BLaER1 (cell line): ENCODE results near the gene SLCO1B1.
"Not testable (repeated sequence)": the region's sequence is repeated elsewhere in the genome, so short reads cannot be mapped to it uniquely, and the experiment has no call there.

Experiments
- H3K27ac ChIP-seq: shearing (Covaris generic); formaldehyde crosslinking; 2 replicates; pipeline ENCODE4 v1.8.1; 2022
- H3K27me3 ChIP-seq: shearing (Covaris generic); formaldehyde crosslinking; 2 replicates; pipeline ENCODE4 v1.8.1; 2022
- H3K36me3 ChIP-seq: shearing (Covaris generic); formaldehyde crosslinking; 2 replicates; pipeline ENCODE4 v1.8.1; 2022
- H3K4me1 ChIP-seq: shearing (Covaris generic); formaldehyde crosslinking; 2 replicates; pipeline ENCODE4 v1.8.1; 2022
- H3K4me2 ChIP-seq: shearing (Covaris generic); formaldehyde crosslinking; 2 replicates; pipeline ENCODE4 v1.8.1; 2022
- H3K4me3 ChIP-seq: shearing (Covaris generic); formaldehyde crosslinking; 2 replicates; pipeline ENCODE4 v1.8.1; 2022
- H3K9ac ChIP-seq: shearing (Covaris generic); formaldehyde crosslinking; 2 replicates; pipeline ENCODE4 v1.8.1; 2022
- H3K9me3 ChIP-seq: shearing (Covaris generic); formaldehyde crosslinking; 2 replicates; pipeline ENCODE4 v1.8.1; 2022
- H4K20me1 ChIP-seq: shearing (Covaris generic); formaldehyde crosslinking; 2 replicates; pipeline ENCODE4 v1.8.1; 2022
- Cebpa-rat ChIP-seq: shearing (Covaris generic); IDR thresholded peaks from 2 replicates; pipeline ENCODE4 v1.8.1; 2022

The SLCO1B1 gene

DNA sequence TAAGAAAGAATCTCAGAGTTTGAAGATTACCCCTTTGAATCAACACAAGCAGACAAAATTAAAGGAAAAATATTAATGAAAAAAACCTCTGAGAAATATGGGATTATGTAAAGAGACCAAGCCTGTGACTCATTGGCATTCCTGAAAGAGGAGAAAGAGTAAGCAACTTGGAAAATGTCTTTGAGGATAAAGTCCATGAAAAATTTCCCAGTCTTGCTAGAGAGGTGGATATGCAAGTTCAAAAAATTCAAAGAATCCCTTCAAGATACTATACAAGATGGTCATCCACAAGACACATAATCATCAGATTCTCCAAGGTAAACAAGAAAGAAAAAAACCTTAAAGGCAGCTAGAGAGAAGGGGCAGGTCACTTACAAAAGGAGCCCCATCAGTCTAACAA is 13.3 kb downstream of the SLCO1B1 start:
- no peaks in the 10 kb centered on the region for H3K4me1 ChIP-seq
- H3K4me3 ChIP-seq = no peak overlapping the region
- H3K9me3 ChIP-seq = no peaks in the 10 kb centered on the region
- H3K4me2 ChIP-seq = no peak overlapping the region
- H3K27ac ChIP-seq = no peak overlapping the region
- no peak for TF ChIP-seq Cebpa-rat
- no peaks in the 10 kb centered on the region for H3K36me3 ChIP-seq
- H3K27me3 ChIP-seq = no peaks in the 10 kb centered on the region
- H4K20me1 ChIP-seq = no peaks in the 10 kb centered on the region
- no peak overlapping the region for H3K9ac ChIP-seq

DNA sequence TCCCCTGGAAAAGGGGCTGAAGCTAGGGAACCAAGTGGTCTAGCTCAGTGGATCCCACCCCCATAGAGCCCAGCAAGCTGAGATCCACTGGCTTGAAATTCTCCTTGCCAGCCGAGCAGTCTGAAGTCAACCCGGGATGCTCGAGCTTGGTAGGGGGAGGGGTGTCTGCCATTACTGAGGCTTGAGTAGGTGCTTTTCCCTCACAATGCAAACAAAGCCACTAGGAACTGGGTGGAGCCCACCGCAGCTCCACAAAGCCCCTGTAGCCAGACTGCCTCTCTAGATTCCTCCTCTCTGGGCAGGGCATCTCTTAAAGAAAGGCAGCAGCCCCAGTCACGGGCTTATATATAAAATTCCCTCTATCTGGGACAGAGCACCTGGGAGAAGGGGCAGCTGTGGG is 18.9 kb downstream of the SLCO1B1 start:
- H3K36me3 ChIP-seq, H3K9me3 ChIP-seq, H3K27ac ChIP-seq, H3K4me1 ChIP-seq, H3K9ac ChIP-seq, H4K20me1 ChIP-seq, H3K4me3 ChIP-seq, H3K27me3 ChIP-seq, H3K4me2 ChIP-seq: not testable (repeated sequence)

- no peak overlapping the region for H3K4me3 ChIP-seq
- H3K27me3 ChIP-seq = no peaks in the 10 kb centered on the region
- no peak overlapping the region for H3K27ac ChIP-seq
- no peak overlapping the region for H3K4me2 ChIP-seq
- H4K20me1 ChIP-seq = no peaks in the 10 kb centered on the region
- no peaks in the 10 kb centered on the region for H3K4me1 ChIP-seq
- H3K9ac ChIP-seq = no peak overlapping the region
- no peaks in the 10 kb centered on the region for H3K9me3 ChIP-seq
- TF ChIP-seq Cebpa-rat = no peak
- H3K36me3 ChIP-seq = no peaks in the 10 kb centered on the region
These were observed 20.2 kb downstream of the SLCO1B1 start for GRCh38 chr12:21151184-21151583.

DNA sequence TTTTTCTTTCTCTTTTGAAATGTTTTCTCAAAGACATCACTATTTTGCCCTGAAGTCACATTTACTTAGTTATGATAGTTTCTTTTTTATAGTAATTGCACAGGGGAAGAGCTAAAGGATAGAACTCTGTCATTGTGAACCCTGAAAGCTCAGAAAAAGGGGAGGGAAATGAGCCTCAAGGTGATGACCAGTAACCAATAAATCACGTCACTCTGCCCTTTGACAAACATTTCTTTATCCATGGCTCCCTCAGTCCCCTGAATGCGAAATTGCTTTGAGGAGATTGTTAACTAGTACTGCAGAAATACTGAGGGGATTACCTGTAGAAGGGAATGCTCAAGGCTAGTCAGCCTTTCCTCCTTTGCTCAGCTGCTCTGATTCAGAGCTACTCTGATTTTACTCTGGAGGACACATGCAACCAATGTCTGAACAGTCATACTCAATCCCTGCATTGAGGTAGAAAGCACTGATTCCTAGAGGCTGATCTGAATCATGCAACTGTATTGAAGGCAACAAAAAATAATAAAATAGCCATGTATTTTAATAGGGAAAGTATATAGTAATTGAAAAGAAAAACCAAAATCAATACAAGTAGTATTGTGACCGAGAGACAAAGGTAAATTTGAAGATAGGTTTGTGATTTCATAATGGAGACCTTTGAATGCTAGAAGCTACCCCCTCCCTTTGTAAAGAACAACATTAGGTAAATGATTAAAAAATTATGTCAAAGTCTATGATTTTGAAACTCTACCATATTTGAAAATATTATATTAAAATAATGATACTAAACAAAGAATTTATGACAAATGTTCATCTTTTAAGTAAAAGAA is 24.7 kb downstream of the SLCO1B1 start:
- Histone ChIP-seq H3K27me3 (no peaks in the 10 kb centered on the region), H3K4me2 (no peak overlapping the region), H4K20me1 (no peaks in the 10 kb centered on the region), H3K4me3 (no peak overlapping the region), H3K9me3 (no peaks in the 10 kb centered on the region), H3K9ac (no peak overlapping the region), H3K36me3 (no peaks in the 10 kb centered on the region), H3K4me1 (no peaks in the 10 kb centered on the region), H3K27ac (no peak overlapping the region)
- no peak for TF ChIP-seq Cebpa-rat

DNA sequence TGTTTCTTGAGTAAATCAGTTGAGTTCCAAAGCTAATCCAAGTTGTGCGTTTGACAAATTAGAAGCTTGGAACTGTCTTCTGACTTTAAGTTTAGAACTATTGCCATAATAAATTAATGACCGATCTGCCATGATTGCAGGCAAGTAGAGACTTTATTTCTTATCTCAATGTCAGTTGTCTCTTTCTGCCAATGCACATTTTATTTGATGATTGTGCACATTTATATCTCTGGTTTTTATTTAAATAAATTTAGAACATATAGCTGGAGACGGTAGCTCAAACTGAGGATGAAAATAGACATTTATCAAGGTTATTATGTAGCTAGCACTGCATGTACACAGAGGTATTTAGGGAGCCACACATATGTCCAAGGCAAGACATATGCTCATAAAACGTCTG is 34.1 kb downstream of the SLCO1B1 start:
- no peak overlapping the region for H3K4me2 ChIP-seq
- H3K9ac ChIP-seq = no peak overlapping the region
- no peaks in the 10 kb centered on the region for H3K36me3 ChIP-seq
- no peaks in the 10 kb centered on the region for H3K4me1 ChIP-seq
- H3K27me3 ChIP-seq = no peaks in the 10 kb centered on the region
- no peaks in the 10 kb centered on the region for H3K9me3 ChIP-seq
- no peak overlapping the region for H3K4me3 ChIP-seq
- TF ChIP-seq Cebpa-rat = no peak
- H4K20me1 ChIP-seq = no peaks in the 10 kb centered on the region
- no peak overlapping the region for H3K27ac ChIP-seq

- H3K27me3 ChIP-seq = no peaks in the 10 kb centered on the region
- no peak overlapping the region for H3K9ac ChIP-seq
- no peak overlapping the region for H3K27ac ChIP-seq
- no peaks in the 10 kb centered on the region for H3K4me1 ChIP-seq
- no peaks in the 10 kb centered on the region for H4K20me1 ChIP-seq
- H3K36me3 ChIP-seq = no peaks in the 10 kb centered on the region
- no peak for TF ChIP-seq Cebpa-rat
- no peak overlapping the region for H3K4me3 ChIP-seq
- H3K4me2 ChIP-seq = no peak overlapping the region
- H3K9me3 ChIP-seq = no peaks in the 10 kb centered on the region
These were observed 39.0 kb downstream of the SLCO1B1 start for GRCh38 chr12:21169878-21170472.

GRCh38 chr12:21172079-21172478 is 41.1 kb downstream of the SLCO1B1 start:
- Histone ChIP-seq H3K9ac (no peak overlapping the region), H3K4me3 (no peak overlapping the region), H3K4me2 (no peak overlapping the region), H3K9me3 (no peaks in the 10 kb centered on the region), H3K4me1 (no peaks in the 10 kb centered on the region), H3K36me3 (no peaks in the 10 kb centered on the region), H3K27ac (no peak overlapping the region), H3K27me3 (no peaks in the 10 kb centered on the region), H4K20me1 (no peaks in the 10 kb centered on the region)
- TF ChIP-seq Cebpa-rat = no peak

DNA sequence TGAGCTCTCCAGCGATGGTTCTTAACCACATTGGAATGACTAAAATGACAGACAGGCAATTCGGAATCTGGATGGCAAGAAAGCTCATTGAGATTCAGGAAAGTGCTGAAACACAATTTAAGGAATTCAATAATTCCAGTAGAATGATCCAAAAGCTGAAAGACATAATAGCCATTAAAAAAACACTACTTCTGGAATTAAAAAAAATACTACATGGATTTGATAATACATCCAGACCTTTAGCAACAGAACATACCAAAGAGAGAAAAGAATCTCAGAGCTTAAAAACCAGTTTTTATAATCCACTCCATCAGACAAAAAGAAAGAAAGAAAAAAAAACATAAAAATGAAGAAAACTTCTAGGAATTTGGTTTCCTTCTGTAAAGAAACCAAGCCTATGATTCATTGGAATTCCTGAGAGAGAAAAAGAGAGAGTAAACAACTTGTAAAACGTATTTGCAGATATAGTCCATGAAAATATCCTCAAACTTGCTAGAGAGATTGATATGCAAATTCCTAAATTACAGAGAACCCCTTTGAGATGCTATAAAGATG is 52.8 kb downstream of the SLCO1B1 start:
- Histone ChIP-seq H3K9ac (no peak overlapping the region), H3K36me3 (no peaks in the 10 kb centered on the region), H4K20me1 (no peaks in the 10 kb centered on the region), H3K27ac (no peak overlapping the region), H3K4me3 (no peak overlapping the region), H3K4me1 (no peaks in the 10 kb centered on the region), H3K4me2 (no peak overlapping the region), H3K27me3 (no peaks in the 10 kb centered on the region), H3K9me3 (no peaks in the 10 kb centered on the region)
- TF ChIP-seq Cebpa-rat = no peak

GRCh38 chr12:21190016-21190415 is 59.0 kb downstream of the SLCO1B1 start:
- Histone ChIP-seq H3K27ac (no peak overlapping the region), H3K36me3 (no peaks in the 10 kb centered on the region), H3K9ac (no peak overlapping the region), H3K9me3 (no peaks in the 10 kb centered on the region), H3K4me1 (no peaks in the 10 kb centered on the region), H3K4me2 (no peak overlapping the region), H4K20me1 (no peaks in the 10 kb centered on the region), H3K4me3 (no peak overlapping the region), H3K27me3 (no peaks in the 10 kb centered on the region)
- no peak for TF ChIP-seq Cebpa-rat

DNA sequence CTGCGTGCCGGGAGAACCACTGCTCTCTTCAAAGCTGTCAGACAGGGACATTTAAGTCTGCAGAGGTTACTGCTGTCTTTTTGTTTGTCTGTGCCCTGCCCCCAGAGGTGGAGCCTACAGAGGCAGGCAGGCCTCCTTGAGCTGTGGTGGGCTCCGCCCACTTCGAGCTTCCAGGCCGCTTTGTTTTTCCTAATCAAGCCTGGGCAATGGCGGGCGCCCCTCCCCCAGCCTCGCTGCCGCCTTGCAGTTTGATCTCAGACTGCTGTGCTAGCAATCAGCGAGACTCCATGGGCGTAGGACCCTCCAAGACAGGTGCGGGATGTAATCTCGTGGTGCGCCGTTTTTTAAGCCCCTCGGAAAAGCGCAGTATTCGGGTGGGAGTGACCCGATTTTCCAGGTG is 83.4 kb downstream of the SLCO1B1 start:
- H3K27ac ChIP-seq, H3K9ac ChIP-seq, H3K4me3 ChIP-seq, H3K4me2 ChIP-seq, H3K4me1 ChIP-seq, H3K36me3 ChIP-seq, H3K27me3 ChIP-seq, H4K20me1 ChIP-seq, H3K9me3 ChIP-seq: not testable (repeated sequence)
